NB4 (cell line): ENCODE results near the gene MYO1A.

Experiments used
- DNase-seq: peaks from one replicate; pipeline ENCODE4 v3.0.0; 2010; ENCODE audit warnings: low read depth
- H3K4me3 ChIP-seq: one replicate; pipeline ENCODE4 v1.5.1; 2011; ENCODE audit warnings: mild to moderate bottlenecking, low read depth, low read length, moderate library complexity
- CTCF ChIP-seq: IDR thresholded peaks from one replicate; pipeline ENCODE4 v1.5.1; 2012; ENCODE audit warnings: low read depth, low read length
- MAX ChIP-seq: IDR thresholded peaks from 2 replicates; pipeline ENCODE4 v1.6.1; 2011; ENCODE audit warnings: low read depth, low read length
- MYC ChIP-seq: IDR thresholded peaks from 2 replicates; pipeline ENCODE4 v1.6.1; 2011; ENCODE audit warnings: low read depth, low read length
- POLR2A ChIP-seq: IDR thresholded peaks from 2 replicates; pipeline ENCODE4 v1.6.1; 2011; ENCODE audit warnings: mild to moderate bottlenecking; ENCODE audit not compliant: insufficient read length; ENCODE audit errors: extremely low read depth

MYO1A gene

GRCh38 chr12:57087010-57087690, 37.2 kb upstream of the MYO1A start:
- TF ChIP-seq MAX, result peak; percentile 47
- peak; percentile 43; the same call in 1 of the 2 replicates for TF ChIP-seq MYC
- TF ChIP-seq CTCF, result no peak
- no peak for TF ChIP-seq POLR2A
- peak; percentile 92 for DNase-seq
- peak overlapping the region; percentile 74 for H3K4me3 ChIP-seq

GRCh38 chr12:57086493-57087009, 36.6 kb upstream of the MYO1A start:
- TF ChIP-seq POLR2A, result no peak
- TF ChIP-seq MYC, result no peak
- TF ChIP-seq MAX, result no peak
- peak; percentile 45 for TF ChIP-seq CTCF
- peak overlapping the region; percentile 74 for H3K4me3 ChIP-seq
- peak; percentile 84 for DNase-seq

- TF ChIP-seq MYC (0 out of 2 replicates have a peak, but pooled peaks have one; percentile 11), CTCF (no peak)
- DNase-seq, result no peak
- H3K4me3 ChIP-seq, result peak overlapping the region; percentile 74
These were observed 36.1 kb upstream of the MYO1A start for GRCh38 chr12:57085999-57086492.

GRCh38 chr12:57080855-57081254, 30.9 kb upstream of the MYO1A start:
- DNase-seq, result no peak
- no peak for TF ChIP-seq POLR2A
- TF ChIP-seq CTCF, result no peak
- TF ChIP-seq MYC, result no peak
- no peak for TF ChIP-seq MAX
- H3K4me3 ChIP-seq, result no peak overlapping the region

GRCh38 chr12:57079821-57080220, 29.9 kb upstream of the MYO1A start:
- H3K4me3 ChIP-seq, result no peak overlapping the region
- TF ChIP-seq POLR2A (no peak), MAX (no peak), CTCF (no peak), MYC (no peak)
- DNase-seq, result no peak
